GM18861 (cell line): ENCODE data around the gene TSHZ2.
A peak's percentile ranks its signal among the peaks of the same experiment; 100 is the strongest.

Experiments used
- ATAC-seq: cut with Tn5 transposase; IDR thresholded peaks from one replicate; pipeline ENCODE4 v1.9.1; 2021; ENCODE audit not compliant: unreplicated experiment

The TSHZ2 gene

DNA sequence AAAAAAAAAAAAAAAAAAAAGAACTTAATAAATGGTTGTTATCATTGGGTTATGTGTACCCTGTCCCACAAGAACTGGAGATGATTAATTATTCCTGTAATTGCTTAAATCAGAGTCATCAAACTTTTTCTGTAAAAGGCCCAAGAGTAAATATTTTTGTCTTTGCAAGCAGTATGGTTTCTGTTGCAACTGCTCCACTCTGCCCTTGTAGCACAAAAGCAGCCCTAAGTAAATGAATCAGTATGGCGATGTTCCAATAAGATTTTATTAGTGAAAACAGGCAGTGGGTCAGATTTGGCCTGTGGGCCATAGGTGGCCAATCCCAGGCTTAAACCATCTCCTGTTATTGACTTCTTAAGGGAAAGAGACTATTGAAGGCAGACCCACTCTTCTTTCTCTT is 252.7 kb downstream of the TSHZ2 start:
- no peak for ATAC-seq

DNA sequence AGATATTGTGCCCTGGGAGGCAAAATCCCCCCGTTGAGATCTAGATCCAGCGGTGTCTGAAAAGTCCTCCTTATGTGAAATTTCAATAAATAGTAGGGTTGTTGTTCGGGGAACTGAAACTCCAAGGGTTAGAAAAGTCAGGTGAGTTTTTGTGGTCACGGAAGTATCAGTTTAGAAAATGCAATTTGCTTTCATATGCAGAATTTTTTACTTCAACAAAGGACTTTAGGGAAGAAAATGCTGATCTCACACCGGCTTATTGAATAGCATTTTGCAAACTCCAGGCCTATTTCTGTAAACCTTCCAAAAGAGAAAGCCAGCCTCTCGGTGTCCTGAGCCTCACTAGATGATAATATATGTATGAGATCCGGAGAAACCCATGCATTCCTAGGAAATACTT is 254.7 kb downstream of the TSHZ2 start:
- ATAC-seq = peak; percentile 57

DNA sequence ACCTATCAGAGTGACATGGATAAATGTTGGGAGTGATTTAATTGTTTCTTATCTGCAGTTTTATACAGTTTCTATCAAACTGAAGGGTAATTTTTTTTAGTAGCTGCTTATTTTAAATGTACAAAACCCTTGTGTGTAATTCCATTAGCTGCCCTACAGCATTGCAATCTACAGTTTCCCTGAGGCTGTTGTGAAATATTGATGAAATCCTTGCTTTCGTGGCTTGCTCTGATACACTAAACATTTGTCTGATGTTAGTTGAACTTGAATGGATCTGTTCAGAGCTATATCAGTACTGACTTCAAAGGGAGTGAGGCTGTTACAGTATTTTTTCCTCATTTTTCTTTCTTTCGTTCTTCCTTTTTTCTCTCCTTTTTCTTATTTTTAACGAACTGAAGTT is 255.4 kb downstream of the TSHZ2 start:
- no peak for ATAC-seq

DNA sequence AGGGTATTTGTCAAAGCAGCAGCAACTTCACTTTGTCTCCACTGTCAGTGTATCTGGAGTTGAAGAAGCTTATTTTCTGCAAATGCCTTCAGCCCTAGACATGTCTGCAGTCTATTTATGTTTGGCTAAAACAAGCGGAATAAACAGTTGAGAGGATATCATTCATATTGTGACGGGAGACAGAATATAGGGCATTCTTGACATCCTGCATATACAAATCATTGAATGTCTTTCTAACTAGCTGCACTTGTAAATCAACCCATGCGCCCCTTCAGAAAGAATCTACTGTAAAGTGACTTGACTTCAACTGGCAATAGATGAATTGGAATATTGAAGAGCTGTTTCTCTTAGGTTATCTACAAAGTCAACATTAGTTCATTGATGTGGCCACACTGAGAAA is 258.9 kb downstream of the TSHZ2 start:
- no peak for ATAC-seq

DNA sequence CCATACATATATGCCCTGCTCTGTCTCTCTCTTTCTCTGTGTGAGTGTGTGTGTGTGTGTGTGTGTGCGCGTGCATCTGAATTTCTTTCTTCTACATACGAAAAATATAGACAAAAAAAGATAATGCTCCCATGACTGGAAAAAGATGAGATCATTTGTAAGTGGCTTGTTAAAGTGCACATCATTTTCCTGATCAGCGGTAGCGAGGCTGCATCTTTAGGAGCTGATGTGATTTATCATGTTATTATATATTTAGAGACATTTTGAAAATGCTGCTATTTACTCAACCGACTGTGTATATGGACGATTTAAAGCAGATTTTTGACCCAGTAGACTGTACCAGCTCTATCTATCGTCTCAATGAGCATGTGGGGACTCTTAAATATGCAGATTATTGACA is 265.3 kb downstream of the TSHZ2 start:
- no peak for ATAC-seq

DNA sequence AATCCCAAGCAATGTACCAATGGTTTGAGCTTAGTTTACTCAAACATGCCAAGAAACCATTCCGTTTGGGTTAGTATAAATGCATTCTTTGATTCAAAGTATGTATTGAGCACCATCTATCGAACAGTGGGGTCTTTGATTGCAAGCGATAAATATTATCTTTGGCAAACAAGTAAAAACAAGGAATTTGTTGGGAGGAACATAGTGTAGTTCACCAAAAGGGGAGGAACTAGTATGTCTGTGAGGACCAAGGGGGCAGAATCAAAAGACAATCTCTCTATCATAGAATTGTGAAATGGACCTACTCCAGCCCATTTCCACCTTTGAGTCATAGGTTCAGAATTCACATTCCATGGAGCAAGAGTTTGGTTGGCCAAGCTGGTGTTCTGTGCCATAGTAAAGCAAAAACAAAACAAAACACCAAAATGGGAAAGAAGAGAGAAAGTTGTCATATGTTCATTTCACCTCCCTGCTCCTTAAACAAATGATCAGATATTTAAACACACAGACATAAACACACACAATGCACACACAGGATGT is 266.0 kb downstream of the TSHZ2 start:
- ATAC-seq = no peak

DNA sequence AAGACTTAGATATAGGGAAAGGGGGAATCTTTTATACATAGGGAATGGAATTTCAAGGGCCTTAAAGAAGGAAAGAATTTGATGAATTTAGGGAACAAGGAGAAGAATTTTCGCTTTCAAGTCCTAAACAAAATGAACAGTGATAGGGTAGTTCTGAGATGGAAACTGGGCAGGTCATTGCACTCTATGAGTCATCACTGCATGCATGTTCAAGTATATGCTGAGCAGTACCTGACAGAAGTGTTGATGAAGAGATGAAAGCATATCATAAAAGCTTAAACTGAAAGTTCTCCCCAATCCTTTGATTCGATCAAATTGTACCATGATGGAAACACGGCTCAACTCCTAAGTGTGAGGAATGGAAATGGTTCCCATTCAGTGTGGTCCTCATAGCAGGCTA is 271.0 kb downstream of the TSHZ2 start:
- ATAC-seq = no peak

DNA sequence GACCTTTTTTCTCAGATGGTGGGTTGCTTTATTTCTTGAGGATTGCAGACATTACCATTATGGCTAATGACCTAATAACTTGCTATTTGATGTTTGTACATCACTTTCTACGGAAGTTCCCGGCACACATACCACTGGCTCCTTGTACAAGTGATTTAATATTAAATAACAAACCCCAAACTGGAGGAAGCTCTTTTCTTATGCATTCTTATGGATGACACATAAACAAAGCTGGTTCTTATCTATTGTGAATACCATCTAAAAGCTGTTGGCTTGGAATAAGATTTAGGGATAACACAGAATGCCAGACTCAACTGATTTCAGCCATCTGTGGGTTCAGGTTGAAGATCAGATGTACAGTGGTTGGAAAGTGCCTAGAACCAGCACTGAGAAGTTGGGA is 272.6 kb downstream of the TSHZ2 start:
- no peak for ATAC-seq

DNA sequence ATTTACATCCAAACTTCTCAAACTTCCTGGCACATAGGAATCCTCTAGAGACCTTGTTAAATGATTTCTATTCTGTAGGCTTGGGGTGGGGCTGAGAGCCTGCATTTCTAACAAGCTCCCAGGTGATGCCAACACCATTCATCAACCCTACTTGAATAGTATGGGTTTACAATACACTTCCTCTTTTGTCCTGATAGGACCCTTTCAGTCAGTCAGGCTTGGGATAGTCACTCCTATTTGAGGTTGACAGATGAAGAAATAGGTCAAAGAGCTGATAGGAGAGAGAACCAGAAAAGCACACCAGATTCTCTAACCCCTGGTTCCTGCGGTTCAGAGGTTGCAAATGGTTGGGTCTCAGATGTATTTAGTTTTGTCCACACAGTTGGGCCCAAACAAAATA is 273.4 kb downstream of the TSHZ2 start:
- ATAC-seq = no peak

DNA sequence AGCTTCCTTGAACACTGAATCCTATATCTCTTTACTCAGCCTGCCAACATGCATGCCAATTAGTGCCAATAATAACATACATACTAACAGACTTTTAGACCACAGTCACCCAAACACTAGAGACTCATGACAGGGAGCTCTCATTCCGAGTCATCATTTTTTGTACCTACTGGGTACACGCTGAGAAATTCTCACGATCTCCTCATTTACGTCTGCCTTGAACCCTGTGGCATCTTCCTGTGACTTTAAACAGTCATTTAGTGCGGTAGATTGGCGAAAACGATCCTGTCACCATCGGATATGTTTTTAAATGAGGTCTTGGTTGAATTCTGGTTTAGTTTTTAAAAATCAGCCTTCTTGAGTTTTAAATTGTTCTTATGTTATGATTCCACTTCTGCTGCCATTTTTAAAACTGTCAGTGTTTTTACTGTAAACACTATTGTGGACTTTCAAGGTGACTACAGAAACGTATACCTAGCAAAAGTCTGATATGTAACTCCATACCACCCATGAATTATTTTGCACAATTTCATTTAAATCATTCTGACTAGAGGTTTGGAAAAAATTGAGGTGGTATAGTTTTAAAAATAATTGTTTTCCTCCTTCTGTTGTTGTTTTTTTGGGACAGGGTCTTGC is 275.4 kb downstream of the TSHZ2 start:
- ATAC-seq = no peak

DNA sequence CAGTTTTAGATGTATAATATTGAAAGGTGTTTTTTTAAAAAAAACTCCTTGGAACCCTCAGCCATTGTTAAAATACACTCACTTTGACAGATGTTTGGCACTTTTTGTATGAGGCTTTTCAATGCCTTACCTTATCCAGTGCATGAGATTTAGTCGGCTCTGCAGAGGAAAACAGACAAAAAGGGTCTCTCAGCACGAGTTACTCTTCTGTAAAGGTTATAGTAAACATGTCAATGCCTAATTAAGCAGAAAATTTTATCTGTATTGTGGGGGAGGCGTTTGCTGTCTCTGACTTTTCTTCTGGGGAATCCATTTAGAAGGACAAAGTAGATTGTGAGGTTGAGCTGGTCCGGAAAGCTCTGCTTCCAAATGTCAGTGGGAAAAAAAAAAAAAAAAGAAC is 278.3 kb downstream of the TSHZ2 start:
- no peak for ATAC-seq

DNA sequence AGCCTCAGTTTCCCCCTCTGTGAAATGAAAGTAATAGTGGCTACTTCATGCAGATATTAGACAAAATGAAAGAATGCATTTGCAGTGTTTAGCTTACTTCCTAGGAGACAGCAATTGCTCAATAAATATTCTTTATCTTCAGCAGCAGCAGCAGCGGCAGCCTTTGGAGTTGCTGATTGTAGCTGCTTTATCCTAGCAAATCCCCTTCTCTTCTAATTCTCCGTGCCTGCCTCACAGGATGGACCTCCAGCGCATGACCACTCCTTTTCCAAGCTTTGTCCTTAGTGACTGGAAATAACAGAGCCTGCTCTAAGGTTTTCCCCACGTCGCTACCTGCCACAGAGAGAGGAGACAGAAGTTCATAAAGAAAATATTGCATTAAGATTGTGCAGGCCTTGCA is 279.8 kb downstream of the TSHZ2 start:
- ATAC-seq = no peak

DNA sequence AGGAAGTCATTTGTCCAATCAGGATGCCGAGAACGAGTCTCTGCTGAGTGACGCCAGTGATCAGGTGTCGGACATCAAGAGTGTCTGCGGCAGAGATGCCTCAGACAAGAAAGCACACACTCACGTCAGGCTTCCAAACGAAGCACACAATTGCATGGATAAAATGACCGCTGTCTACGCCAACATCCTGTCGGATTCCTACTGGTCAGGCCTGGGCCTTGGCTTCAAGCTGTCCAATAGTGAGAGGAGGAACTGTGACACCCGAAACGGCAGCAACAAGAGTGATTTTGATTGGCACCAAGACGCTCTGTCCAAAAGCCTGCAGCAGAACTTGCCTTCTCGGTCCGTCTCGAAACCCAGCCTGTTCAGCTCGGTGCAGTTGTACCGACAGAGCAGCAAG is 281.5 kb downstream of the TSHZ2 start:
- ATAC-seq = no peak

DNA sequence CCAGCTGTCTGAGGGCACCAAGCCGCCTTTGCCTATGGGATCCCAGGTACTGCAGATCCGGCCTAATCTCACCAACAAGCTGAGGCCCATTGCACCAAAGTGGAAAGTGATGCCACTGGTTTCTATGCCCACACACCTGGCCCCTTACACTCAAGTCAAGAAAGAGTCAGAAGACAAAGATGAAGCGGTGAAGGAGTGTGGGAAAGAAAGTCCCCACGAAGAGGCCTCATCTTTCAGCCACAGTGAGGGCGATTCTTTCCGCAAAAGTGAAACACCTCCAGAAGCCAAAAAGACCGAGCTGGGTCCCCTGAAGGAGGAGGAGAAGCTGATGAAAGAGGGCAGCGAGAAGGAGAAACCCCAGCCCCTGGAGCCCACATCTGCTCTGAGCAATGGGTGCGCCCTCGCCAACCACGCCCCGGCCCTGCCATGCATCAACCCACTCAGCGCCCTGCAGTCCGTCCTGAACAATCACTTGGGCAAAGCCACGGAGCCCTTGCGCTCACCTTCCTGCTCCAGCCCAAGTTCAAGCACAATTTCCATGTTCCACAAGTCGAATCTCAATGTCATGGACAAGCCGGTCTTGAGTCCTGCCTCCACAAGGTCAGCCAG is 283.0 kb downstream of the TSHZ2 start:
- no peak for ATAC-seq

DNA sequence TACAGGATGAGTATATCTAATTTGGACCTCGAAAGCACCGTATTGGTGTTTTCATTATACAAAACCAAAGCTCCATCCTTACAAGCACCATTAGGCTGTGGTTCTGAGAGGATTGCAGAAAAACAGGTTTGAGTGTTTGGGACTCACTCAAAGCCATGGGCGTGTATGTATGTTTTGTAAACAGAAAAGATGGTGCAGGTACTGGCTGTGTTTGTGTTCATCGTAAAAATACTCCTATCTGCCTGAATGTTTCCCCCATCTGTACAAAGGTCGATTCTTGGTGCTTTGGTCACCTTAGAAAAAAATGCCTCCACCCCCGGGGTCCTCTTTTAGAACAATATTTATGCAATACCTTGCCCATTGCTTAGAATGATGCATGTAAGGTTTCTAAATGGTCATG is 286.6 kb downstream of the TSHZ2 start:
- ATAC-seq = no peak

DNA sequence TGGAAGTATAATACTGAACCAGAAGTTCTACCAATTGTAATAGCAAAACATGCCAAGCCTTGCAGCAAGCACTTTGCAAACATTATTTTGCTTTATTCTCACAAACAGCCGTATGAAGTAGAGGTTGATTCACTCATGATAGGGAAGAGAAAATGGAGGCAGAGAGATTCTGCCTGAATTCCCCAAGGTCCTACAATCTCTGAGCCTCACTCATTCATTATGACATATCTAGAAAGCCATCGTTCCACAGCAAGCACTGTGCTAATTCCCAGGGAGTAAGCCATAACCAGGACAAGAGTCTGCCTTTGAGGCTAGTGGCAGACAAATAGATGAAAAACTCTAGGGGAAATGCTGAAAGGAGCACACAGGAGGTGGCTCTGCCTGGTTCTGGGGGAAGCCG is 288.0 kb downstream of the TSHZ2 start:
- ATAC-seq = no peak

DNA sequence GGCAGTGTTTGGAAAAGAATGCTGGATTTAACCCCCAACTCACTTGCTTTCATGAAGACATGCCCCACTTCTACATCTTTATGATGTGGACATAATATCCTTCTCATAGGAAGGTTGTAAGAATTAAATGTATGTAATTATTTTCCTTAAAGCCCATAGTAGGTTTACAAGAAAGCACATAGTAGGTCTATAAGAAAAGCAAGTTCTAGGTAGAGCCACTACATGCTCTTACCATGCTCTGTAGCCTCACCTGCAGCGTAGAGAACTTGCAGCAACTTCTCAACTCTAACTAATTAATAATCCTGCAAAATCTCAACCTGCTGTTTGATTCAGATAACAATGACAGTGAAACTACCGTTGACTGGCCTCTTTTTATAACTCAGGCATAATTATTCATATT is 288.4 kb downstream of the TSHZ2 start:
- ATAC-seq = no peak

DNA sequence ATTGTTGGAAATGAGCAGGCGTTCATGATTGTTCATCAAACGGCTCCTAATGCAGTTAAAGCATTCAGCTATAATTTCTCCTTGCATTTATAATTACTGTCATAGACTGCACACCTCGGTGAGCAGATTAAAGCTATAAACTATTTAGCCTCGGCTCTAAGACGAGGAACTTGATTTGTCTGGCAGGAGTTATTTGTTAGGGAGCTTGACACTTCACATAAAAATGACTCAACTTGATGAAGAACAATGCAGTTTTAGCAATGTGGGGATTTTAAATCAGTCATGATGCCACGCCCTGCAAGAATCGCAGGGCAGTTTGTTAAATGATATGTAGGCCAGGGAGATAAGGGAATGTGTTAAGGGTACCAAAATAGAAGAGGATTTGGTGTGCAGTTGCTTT is 290.2 kb downstream of the TSHZ2 start:
- no peak for ATAC-seq

DNA sequence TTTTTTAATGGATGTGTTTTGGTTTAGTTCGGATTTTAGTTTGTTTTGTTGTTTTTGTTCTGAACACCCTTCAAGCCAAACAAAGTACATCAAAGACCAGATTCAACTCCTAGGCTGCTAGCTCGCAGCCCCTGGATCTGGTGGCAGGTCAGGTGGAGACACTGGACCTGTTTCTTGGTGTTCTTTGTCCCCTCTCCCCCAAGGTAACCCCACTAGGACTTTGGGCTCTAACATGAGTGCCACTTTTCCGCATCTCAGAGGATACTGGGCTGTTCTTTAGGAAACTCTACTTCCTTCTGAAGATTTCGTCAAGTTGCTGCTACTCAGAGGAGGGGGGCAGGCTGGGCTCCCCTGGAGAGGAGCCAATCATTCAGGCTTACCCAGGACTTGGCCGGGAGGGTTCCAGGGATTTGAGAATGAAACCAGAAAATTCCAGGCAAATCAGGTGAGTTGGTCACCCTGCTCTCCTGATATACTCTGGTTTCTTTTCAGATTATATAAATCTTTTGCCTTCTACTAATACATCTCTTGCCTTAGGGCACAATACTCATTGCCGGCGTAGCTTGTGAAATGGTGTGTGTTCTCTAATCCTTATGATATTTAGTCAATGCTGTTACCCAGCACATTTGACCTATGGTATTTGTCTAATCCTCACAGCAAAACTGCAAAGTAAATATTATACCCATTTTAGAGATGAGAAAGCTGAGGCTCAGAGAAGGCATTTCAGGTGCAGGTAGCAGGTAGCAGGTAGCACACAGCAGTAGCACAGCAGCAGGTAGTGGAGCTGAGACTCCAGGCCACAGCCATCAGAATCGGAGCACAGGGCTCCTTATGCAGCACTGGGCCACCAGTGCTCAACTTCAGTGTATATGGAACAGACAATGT is 291.6 kb downstream of the TSHZ2 start:
- no peak for ATAC-seq

DNA sequence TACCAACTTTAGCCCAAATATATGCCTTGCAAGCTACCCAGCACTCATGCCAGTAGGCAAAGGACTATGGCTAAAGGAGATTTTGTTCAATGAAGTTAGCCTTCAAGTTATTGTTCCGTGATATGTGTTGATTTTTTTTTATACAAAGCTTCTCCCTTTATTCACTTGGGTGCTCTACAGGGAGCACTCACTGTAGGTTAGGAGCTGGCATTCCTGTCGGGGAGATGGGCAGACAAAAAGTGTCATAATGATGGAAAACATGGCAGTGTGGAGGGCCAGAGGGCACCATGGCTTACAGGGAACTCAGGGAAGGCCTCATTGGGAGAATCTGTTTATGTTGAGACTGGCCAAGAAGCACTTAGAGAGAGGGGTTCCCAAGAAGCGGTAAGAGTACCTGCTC is 292.4 kb downstream of the TSHZ2 start:
- ATAC-seq = no peak

DNA sequence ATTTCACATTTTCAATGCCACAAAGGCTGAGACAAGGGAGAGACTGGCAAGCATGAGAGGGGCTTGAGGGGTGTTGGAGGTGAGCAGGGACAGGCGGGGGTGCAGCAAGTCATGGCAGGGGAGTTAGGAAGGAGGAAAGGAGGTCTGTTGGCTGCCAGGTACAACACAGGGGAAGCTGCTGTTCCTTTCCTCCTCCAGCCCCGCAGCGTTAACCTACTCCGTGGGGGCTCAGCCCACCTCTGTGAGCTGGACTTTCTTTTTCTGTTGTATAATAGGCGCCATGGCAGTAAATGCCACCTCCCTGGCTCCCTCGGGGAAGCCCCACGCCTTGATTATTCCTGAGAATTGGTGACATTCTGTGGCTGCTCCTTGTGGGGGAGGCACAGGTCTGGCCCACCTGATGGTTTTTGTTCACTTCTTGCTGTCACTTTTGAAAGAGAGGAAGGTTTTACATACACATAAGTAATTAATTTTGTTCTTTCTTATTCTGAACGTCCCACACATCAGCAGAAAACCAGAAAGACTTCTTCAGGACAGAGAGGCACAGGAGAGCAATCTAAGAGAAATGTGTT is 293.2 kb downstream of the TSHZ2 start:
- ATAC-seq = no peak

DNA sequence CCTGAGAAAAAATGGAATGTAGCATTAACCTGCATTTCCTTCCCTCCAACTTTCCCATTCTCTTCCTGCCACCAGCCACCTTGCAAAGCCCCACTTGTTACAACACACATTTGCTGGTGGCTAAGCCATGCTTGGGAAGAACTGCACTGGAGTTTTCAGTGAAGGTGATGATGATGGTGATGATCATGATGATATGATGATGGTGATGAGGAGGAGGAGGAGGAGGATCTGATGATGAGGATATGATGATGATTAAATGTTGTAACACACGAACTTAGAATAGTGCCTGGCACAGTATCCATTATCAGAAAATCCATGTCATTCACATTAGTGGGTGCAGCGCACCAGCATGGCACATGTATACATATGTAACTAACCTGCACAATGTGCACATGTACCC is 297.2 kb downstream of the TSHZ2 start:
- no peak for ATAC-seq
